ENCODE data around the gene EFNA4. TPM values are rescaled to one million over a fixed set of nuclear protein-coding genes. Genes with fewer than 3 reads are reported as not detected.

EFNA4 gene
- polyA plus RNA-seq, 3 donors = 2.3 to 8.0 (median 4.1) TPM

DNA sequence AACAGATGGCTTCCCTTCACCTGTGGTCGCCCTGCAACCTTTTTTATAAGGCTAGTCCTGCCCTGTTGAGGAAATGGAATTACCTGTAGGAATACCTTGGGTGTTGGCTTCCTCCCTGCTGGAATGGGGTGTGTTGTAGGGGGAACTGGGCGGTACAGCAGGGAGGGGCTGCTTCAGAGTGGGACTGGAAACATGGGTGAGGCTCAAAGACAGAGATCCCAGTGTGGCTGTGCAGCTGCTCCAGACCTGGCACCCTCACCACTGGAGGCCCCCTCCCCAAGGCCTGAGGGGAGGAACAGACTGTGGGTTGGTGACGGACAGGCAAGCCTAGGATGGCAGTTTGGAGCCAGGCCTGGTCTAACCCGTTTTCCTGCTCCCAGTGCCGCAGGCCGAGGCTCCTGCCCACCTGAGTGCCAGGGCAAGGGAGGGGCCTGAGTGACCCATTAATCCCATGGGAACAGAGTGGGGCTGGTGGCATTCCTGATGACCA is 19.6 kb downstream of the EFNA4 start:
- 86% methylated on average over 5 of the region's 6 CpGs for WGBS (ENCODE audit: insufficient coverage)
- H3K9me3 Mint-ChIP-seq = peaks cover 0 to 40% (median 15%) of the 10 kb centered on the region in 7 donors
- Histone ChIP-seq H3K36me3 (replicated peaks in 1 of 2; ENCODE audit: control insufficient read depth in 1 of 2, insufficient read depth in 2 of 2, low read length in 2 of 2) (no peaks in the 10 kb centered on the region), H3K27ac (ENCODE audit: low read depth in 1 of 2, low read length in 2 of 2) (no peak overlapping the region), H4K20me1 (ENCODE audit: insufficient read depth, low read length) (peaks cover 49% of the 10 kb centered on the region), H3K9me3 (replicated peaks in 1 of 2; ENCODE audit: control insufficient read depth in 1 of 2, insufficient read depth in 1 of 2, low read length in 2 of 2) (peaks cover 0 to 16% of the 10 kb centered on the region in 2 donors), H3K4me3 (replicated peaks in 1 of 3; ENCODE audit: low read depth in 2 of 3, low read length in 3 of 3) (no peak overlapping the region), H3K79me2 (ENCODE audit: insufficient read depth, low read length) (no peaks in the 10 kb centered on the region), H3K4me1 (ENCODE audit: control insufficient read depth in 1 of 2, insufficient read depth in 2 of 2, low read length in 2 of 2) (peaks cover 61 to 75% of the 10 kb centered on the region in 2 donors), H3K27me3 (ENCODE audit: control insufficient read depth in 2 of 2, insufficient read depth in 2 of 2, low read length in 2 of 2) (peaks cover 52 to 60% of the 10 kb centered on the region in 2 donors), H3K4me2 (replicated peaks; ENCODE audit: extremely low read depth, low read length, poor library complexity, severe bottlenecking) (no peak overlapping the region), H3K9ac (ENCODE audit: insufficient read depth, low read length, poor library complexity, severe bottlenecking) (no peak overlapping the region), H2AFZ (ENCODE audit: insufficient read depth, low read depth, low read length, poor library complexity, severe bottlenecking) (no peak overlapping the region)
- H3K36me3 Mint-ChIP-seq = peaks cover 18% of the 10 kb centered on the region in 2 donors
- intact Hi-C loops (cut with micrococcal nuclease) = loop anchor here in 1 of 2 donors (10.0 kb wide), 1 partner anchor 528 kb away; the partner anchor contains the start of gene UBE2Q1
- TF ChIP-seq, protein P1, sequence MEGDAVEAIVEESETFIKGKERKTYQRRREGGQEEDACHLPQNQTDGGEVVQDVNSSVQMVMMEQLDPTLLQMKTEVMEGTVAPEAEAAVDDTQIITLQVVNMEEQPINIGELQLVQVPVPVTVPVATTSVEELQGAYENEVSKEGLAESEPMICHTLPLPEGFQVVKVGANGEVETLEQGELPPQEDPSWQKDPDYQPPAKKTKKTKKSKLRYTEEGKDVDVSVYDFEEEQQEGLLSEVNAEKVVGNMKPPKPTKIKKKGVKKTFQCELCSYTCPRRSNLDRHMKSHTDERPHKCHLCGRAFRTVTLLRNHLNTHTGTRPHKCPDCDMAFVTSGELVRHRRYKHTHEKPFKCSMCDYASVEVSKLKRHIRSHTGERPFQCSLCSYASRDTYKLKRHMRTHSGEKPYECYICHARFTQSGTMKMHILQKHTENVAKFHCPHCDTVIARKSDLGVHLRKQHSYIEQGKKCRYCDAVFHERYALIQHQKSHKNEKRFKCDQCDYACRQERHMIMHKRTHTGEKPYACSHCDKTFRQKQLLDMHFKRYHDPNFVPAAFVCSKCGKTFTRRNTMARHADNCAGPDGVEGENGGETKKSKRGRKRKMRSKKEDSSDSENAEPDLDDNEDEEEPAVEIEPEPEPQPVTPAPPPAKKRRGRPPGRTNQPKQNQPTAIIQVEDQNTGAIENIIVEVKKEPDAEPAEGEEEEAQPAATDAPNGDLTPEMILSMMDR (IDR thresholded peaks at IDR 0.05) = no peak
- H3K4me1 Mint-ChIP-seq = peaks cover 53% of the 10 kb centered on the region
- H3K4me3 Mint-ChIP-seq = peak overlapping the region in 1 of 2 donors; percentile 97
- peaks cover 48 to 64% (median 58%) of the 10 kb centered on the region in 3 donors for H3K27me3 Mint-ChIP-seq (ENCODE audit: low read depth in 3 of 3)
- no peak overlapping the region for H3K27ac Mint-ChIP-seq
- DNase-seq = peak in 1 of 3 donors; percentile 5

DNA sequence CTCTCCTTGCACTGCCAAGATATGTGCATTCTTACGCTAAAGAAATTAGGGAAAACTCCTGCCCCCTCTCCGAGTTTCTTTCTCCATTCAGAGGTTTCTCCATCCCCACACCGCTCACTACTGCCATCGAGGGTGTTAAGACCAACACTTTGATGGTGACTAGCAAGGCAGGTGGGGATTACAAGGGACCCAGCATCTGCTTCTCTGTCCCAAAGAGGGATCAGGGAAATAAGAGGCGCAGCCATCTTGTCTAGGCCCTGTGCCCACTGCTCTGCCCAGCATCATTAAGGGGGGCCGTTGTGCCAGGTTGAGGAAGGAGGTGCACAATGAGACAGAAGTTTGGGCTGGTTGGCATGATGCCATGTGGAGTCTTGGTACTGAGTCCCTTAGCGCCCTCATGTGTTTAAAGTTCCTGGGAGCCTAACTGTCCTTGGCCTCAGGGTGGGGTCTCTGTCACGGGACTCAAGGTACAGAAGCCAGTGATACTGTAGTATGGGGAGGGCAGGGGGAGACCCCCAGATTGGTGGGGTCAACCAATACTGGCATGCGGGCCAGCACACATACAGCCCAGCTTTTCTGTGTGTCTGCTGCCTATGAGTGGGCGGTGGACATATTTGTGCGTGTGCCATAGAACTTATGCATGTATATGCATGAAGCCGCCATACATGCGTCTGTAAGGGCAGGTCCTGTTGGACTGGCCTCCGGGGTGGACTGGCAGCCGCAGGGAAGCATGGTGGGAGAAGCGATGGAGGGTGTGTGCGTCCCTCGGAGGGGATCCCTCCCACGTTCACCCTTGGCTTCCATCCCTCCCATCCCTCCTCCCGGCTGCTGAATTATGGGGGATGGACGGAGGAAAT is 20.6 kb downstream of the EFNA4 start:
- Mint-ChIP-seq H3K36me3 (peaks cover 17 to 18% of the 10 kb centered on the region in 2 donors), H3K9me3 (peaks cover 0 to 37% (median 15%) of the 10 kb centered on the region in 7 donors), H3K27ac (peak overlapping the region in 2 of 7 donors; percentile 46 to 68), H3K4me1 (peaks cover 48% of the 10 kb centered on the region), H3K4me3 (peak overlapping the region; percentile 95 to 97), H3K27me3 (ENCODE audit: low read depth in 3 of 3) (peaks cover 44 to 54% (median 52%) of the 10 kb centered on the region in 3 donors)
- Histone ChIP-seq H3K4me3 (replicated peaks in 1 of 3; ENCODE audit: low read depth in 2 of 3, low read length in 3 of 3) (peak overlapping the region in 2 of 3 experiments; percentile 75 to 96), H3K4me1 (ENCODE audit: control insufficient read depth in 1 of 2, insufficient read depth in 2 of 2, low read length in 2 of 2) (peaks cover 58 to 68% of the 10 kb centered on the region in 2 donors), H3K27ac (ENCODE audit: low read depth in 1 of 2, low read length in 2 of 2) (no peak overlapping the region), H3K9me3 (replicated peaks in 1 of 2; ENCODE audit: control insufficient read depth in 1 of 2, insufficient read depth in 1 of 2, low read length in 2 of 2) (peaks cover 0 to 16% of the 10 kb centered on the region in 2 donors), H3K79me2 (ENCODE audit: insufficient read depth, low read length) (no peaks in the 10 kb centered on the region), H3K9ac (ENCODE audit: insufficient read depth, low read length, poor library complexity, severe bottlenecking) (no peak overlapping the region), H3K4me2 (replicated peaks; ENCODE audit: extremely low read depth, low read length, poor library complexity, severe bottlenecking) (peak overlapping the region; percentile 94), H4K20me1 (ENCODE audit: insufficient read depth, low read length) (peaks cover 47% of the 10 kb centered on the region), H3K27me3 (ENCODE audit: control insufficient read depth in 2 of 2, insufficient read depth in 2 of 2, low read length in 2 of 2) (peaks cover 45 to 52% of the 10 kb centered on the region in 2 donors), H2AFZ (ENCODE audit: insufficient read depth, low read depth, low read length, poor library complexity, severe bottlenecking) (peak overlapping the region; percentile 95), H3K36me3 (replicated peaks in 1 of 2; ENCODE audit: control insufficient read depth in 1 of 2, insufficient read depth in 2 of 2, low read length in 2 of 2) (no peaks in the 10 kb centered on the region)
- intact Hi-C loops (cut with micrococcal nuclease) = loop anchor here in 1 of 2 donors (1.0 to 10.0 kb wide), 2 partner anchors 21 to 529 kb away; partner anchors contain the start of genes EFNA4 and UBE2Q1
- WGBS (ENCODE audit: insufficient coverage) = 38% methylated on average over 10 of the region's 21 CpGs
- TF ChIP-seq, protein P1 (IDR thresholded peaks at IDR 0.05) = no peak
- DNase-seq = peak in 2 of 3 donors; percentile 36 to 50

All from CD14-positive monocyte (primary cell).